Endothelial cell of umbilical vein (primary cell): ENCODE results near the gene PML. TPM values are rescaled to one million over a fixed set of nuclear protein-coding genes. Genes with fewer than 3 reads are reported as not detected.

Experiments
- BruUV-seq: library from RNA; stranded (reverse); fragments of 400-500 nt; replicated peaks from 2 replicates; lab custom pipeline; 2021; lab: Mats Ljungman, UMichigan
- CTCF ChIA-PET: fragments of 300-600, 350-600 bp; sonication (Branson Sonifier 250); formaldehyde crosslinking; loops from one replicate; lab custom pipeline; 2021; ENCODE audit warnings: antibody characterized with exemption, inconsistent platforms; lab: Charles Lee
- POLR2A ChIA-PET: fragments of 300-600, 350-600 bp; sonication (Branson Sonifier 250); formaldehyde crosslinking; loops from one replicate; lab custom pipeline; 2021; ENCODE audit warnings: antibody characterized with exemption, inconsistent platforms; lab: Charles Lee
- DNase-seq: peaks from one replicate; pipeline ENCODE4 v3.0.0-alpha.2; 2011; ENCODE audit warnings: low read depth, low spot score
- FAIRE-seq: peaks from 2 replicates; lab custom pipeline; 2011; peaks lifted over from hg19 to GRCh38; lab: Jason Lieb, UNC
- H2AFZ ChIP-seq: 2 replicates; pipeline ENCODE4 v1.6.0; 2012; ENCODE audit warnings: low read depth, low read length, control low read depth, inconsistent platforms
- H3K27ac ChIP-seq: 2 replicates; pipeline ENCODE4 v1.5.1; 2011; ENCODE audit warnings: low read depth, mild to moderate bottlenecking, control low read depth, low read length, moderate library complexity; ENCODE audit not compliant: insufficient read depth
- H3K27me3 ChIP-seq, 2 experiments: 2 replicates each; pipeline versions ENCODE4 v1.6.0 to v1.6.1; 2011; ENCODE audit warnings: low read length in 2 of 2, mixed read lengths in 1 of 2; ENCODE audit not compliant: control insufficient read depth in 2 of 2, insufficient read depth in 2 of 2
- H3K36me3 ChIP-seq, 2 experiments: 2 replicates in 1 of 2; 3 replicates in 1 of 2; pipeline ENCODE4 v1.5.1; 2011; ENCODE audit warnings: low read length in 2 of 2, mild to moderate bottlenecking in 1 of 2, moderate library complexity in 1 of 2; ENCODE audit not compliant: control insufficient read depth in 2 of 2, insufficient read depth in 2 of 2; ENCODE audit errors: extremely low read depth in 1 of 2
- H3K4me1 ChIP-seq: 3 replicates; pipeline ENCODE4 v1.5.1; 2011; ENCODE audit warnings: mild to moderate bottlenecking, low read length; ENCODE audit not compliant: control insufficient read depth, insufficient read depth; ENCODE audit errors: extremely low read depth
- H3K4me2 ChIP-seq: 2 replicates; pipeline ENCODE4 v1.6.1; 2011; ENCODE audit warnings: low read length, control low read depth, mixed read lengths; ENCODE audit not compliant: insufficient read depth
- H3K4me3 ChIP-seq, 3 experiments: fragments of 200-600 bp in 1 of 3; sonication (generic), shearing (Covaris generic) in 1 of 3; replicated peaks in 1 of 3; 2 replicates each; pipeline ENCODE4 v1.5.1; 2011 to 2016; ENCODE audit warnings: control low read depth in 3 of 3, low read length in 3 of 3, mild to moderate bottlenecking in 2 of 3, inconsistent platforms in 1 of 3, low read depth in 1 of 3, moderate library complexity in 1 of 3; ENCODE audit not compliant: insufficient read depth in 1 of 3
- H3K79me2 ChIP-seq: 2 replicates; pipeline ENCODE4 v1.6.0; 2012; ENCODE audit warnings: low read length, inconsistent platforms; ENCODE audit not compliant: control insufficient read depth, insufficient read depth
- H3K9ac ChIP-seq: replicated peaks from 2 replicates; pipeline ENCODE3; 2011; ENCODE audit warnings: low read length, control low read depth; ENCODE audit not compliant: insufficient read depth; ENCODE audit errors: extremely low read depth
- H3K9me1 ChIP-seq: replicated peaks from 3 replicates; pipeline ENCODE4 v1.6.0; 2011; ENCODE audit warnings: mild to moderate bottlenecking, low read length; ENCODE audit not compliant: control insufficient read depth, insufficient read depth; ENCODE audit errors: extremely low read depth
- H3K9me3 ChIP-seq: replicated peaks from 2 replicates; pipeline ENCODE4 v1.5.1; 2012; ENCODE audit warnings: low read length, inconsistent platforms; ENCODE audit not compliant: control insufficient read depth, insufficient read depth
- H4K20me1 ChIP-seq: replicated peaks from 2 replicates; pipeline ENCODE3; 2011; ENCODE audit warnings: mild to moderate bottlenecking, low read length; ENCODE audit not compliant: control insufficient read depth, insufficient read depth; ENCODE audit errors: extremely low read depth
- EZH2 ChIP-seq: IDR thresholded peaks from 2 replicates; pipeline ENCODE4 v1.6.1; 2012; ENCODE audit warnings: borderline replicate concordance, low read depth, mild to moderate bottlenecking, moderate library complexity, low read length, inconsistent platforms; ENCODE audit not compliant: severe bottlenecking
- FOS ChIP-seq: IDR thresholded peaks from 2 replicates; pipeline ENCODE4 v1.6.1; 2011; ENCODE audit warnings: mild to moderate bottlenecking, low read length, moderate library complexity, borderline replicate concordance; ENCODE audit not compliant: insufficient read depth
- JUN ChIP-seq: IDR thresholded peaks from 2 replicates; pipeline ENCODE4 v1.6.1; 2011; ENCODE audit warnings: borderline replicate concordance, low read depth; ENCODE audit not compliant: insufficient read length, insufficient read depth
- MYC ChIP-seq: IDR thresholded peaks from one replicate; pipeline ENCODE4 v1.6.1; 2011; ENCODE audit warnings: mild to moderate bottlenecking, low read depth, low read length
- POLR2AphosphoS5 ChIP-seq: IDR thresholded peaks from 2 replicates; pipeline ENCODE4 v1.6.1; 2012; ENCODE audit warnings: low read depth, mild to moderate bottlenecking, control low read depth, low read length, moderate library complexity; ENCODE audit not compliant: insufficient read depth
- dilution Hi-C: fragments of 300-500 bp; cut with MboI; formaldehyde crosslinking; loops from one replicate; pipeline ENCODE4 v1.15.0; 2019; ENCODE audit warnings: low sequenced_read_pairs; ENCODE audit not compliant: extremely low pct_ligation_motif_present
- intact Hi-C: fragments of 100-400 bp; cut with micrococcal nuclease; formaldehyde crosslinking; loops from one replicate; pipeline ENCODE4 v1.10.0; 2022
- polyA plus RNA-seq, 4 experiments: library from polyadenylated mRNA; depleted of rRNA in 3 of 4; stranded (reverse) in 3 of 4; unstranded in 1 of 4; fragments of >200 nt; gene quantifications; 2 replicates each; pipeline versions ENCODE4 v1.2.1 to v1.2.3, GENCODE V29; 2011 to 2012; ENCODE audit warnings: missing spikeins in 1 of 4
- total RNA-seq: library from RNA; stranded (reverse); gene quantifications from 2 replicates; pipeline ENCODE4 v1.2.3, GENCODE V29; 2021
- TF ChIP-seq, protein P1 (sequence below), 2 donors: IDR thresholded peaks; 1 replicate in 1 of 2; 2 replicates in 1 of 2; pipeline ENCODE4 v1.5.1; 2011; ENCODE audit warnings: low read length in 2 of 2, mild to moderate bottlenecking in 2 of 2, moderate library complexity in 2 of 2, control low read depth in 1 of 2, inconsistent platforms in 1 of 2, low read depth in 1 of 2; ENCODE audit not compliant: insufficient read depth in 1 of 2; ENCODE audit errors: extremely low read depth in 1 of 2

Gene PML
- total and polyA plus RNA-seq, 2 donors (not counting 3 experiments of a cell fraction or from before 2014, with no cell fraction given): 30.4 to 79.6 TPM

DNA sequence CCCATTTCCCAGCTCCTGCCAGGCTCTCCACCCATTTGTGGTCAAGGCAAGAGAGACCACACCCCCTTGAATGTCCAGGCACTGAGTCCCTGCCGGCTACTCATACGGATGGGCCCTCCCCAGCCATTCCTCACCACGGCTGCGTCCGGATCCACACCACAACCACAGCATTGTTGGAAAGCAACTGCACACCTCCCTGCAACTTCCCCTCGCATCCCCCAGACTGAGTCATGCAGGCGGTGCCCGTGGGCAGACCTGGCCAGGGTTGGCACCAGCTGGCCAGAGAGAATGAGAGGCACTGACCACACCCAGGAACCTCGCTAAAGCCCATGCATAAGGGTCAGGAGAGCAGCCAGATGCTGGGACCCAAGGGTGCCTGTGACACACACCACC is 37.8 kb upstream of the PML start:
- no peaks in the 10 kb centered on the region for H3K27me3 ChIP-seq
- H3K9me3 ChIP-seq: no peaks in the 10 kb centered on the region
- TF ChIP-seq POLR2AphosphoS5 (peak; percentile 55), JUN (peak; percentile 19), FOS (peak; percentile 92), MYC (no peak), EZH2 (no peak)
- TF ChIP-seq, protein P1, sequence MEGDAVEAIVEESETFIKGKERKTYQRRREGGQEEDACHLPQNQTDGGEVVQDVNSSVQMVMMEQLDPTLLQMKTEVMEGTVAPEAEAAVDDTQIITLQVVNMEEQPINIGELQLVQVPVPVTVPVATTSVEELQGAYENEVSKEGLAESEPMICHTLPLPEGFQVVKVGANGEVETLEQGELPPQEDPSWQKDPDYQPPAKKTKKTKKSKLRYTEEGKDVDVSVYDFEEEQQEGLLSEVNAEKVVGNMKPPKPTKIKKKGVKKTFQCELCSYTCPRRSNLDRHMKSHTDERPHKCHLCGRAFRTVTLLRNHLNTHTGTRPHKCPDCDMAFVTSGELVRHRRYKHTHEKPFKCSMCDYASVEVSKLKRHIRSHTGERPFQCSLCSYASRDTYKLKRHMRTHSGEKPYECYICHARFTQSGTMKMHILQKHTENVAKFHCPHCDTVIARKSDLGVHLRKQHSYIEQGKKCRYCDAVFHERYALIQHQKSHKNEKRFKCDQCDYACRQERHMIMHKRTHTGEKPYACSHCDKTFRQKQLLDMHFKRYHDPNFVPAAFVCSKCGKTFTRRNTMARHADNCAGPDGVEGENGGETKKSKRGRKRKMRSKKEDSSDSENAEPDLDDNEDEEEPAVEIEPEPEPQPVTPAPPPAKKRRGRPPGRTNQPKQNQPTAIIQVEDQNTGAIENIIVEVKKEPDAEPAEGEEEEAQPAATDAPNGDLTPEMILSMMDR (IDR thresholded peaks at IDR 0.05; ENCODE audit: extremely low read depth in 1 of 2, insufficient read depth in 1 of 2, low read depth in 1 of 2, low read length in 2 of 2): no peak
- no peak overlapping the region for H3K9ac ChIP-seq
- H3K36me3 ChIP-seq: no peaks in the 10 kb centered on the region
- no peak overlapping the region for H3K4me3 ChIP-seq
- peak overlapping the region; percentile 21 for H2AFZ ChIP-seq
- intact Hi-C loops: no loop called here
- H4K20me1 ChIP-seq: no peaks in the 10 kb centered on the region
- dilution Hi-C loops: no loop called here
- CTCF ChIA-PET: interaction anchor here (0.7 to 2.7 kb wide), 7 partner anchors 8 to 359 kb away, joined by 3 to 19 read pairs (median 3); no protein-coding TSS in a partner anchor
- peaks cover 10% of the 10 kb centered on the region for H3K4me1 ChIP-seq
- DNase-seq (peak; percentile 77), FAIRE-seq (peak; percentile 96)
- H3K4me2 ChIP-seq: no peak overlapping the region
- H3K27ac ChIP-seq: no peak overlapping the region
- POLR2A ChIA-PET: no interaction called here
- no TSS peak for BruUV-seq
- H3K79me2 ChIP-seq: no peaks in the 10 kb centered on the region
- H3K9me1 ChIP-seq: no peaks in the 10 kb centered on the region
